GM19099 (cell line): ENCODE data around the gene HUS1.

ENCODE experiments used
- POLR2A ChIP-seq: IDR thresholded peaks from 3 replicates; pipeline ENCODE4 v1.6.1; 2011; ENCODE audit warnings: low read depth; ENCODE audit not compliant: insufficient read length; ENCODE audit errors: extremely low read depth

The HUS1 gene

DNA sequence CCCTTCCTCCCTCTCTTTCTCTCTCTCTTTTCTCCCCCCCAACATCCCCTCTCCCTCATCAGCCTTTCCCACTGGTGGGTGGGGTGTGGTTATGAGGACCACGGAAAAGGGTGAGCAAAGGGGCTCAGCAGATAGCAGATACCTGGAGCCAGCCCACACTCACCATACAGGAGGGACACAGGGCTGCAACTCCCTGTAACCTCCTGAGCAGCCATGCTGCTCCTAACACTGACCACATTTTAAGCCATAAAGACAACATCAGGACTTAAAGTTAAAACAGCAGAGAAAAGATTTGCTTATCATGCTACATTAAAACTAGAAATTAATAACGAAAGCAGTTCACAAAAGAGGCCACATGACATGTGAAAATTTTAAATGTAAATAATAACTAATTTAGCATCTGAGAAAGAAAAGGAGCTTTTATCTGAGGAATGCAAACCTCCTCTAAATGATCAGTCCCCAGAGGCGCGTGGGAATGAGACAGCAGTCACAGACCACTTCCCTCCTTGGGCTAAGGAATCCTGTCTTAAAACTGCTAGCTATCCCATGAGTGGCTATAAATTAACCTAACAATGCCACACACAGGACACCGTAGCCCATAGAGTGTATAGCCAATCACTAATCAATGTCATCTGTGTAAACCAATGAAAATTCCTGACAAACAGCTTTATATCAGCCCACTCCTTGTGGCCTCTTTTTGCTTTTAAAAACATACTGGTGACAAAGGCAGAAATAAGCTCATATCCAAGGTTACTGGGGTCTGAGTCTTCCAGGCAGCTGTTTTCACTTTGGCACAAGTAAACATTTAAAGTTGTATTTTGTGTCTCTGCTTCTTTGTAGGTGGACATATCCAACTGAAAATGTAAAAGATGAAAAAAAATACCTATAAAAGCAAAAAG, 64.4 kb downstream of the HUS1 start:
- no peak for TF ChIP-seq POLR2A
